ENCODE data around the gene DRGX.

The DRGX gene

GRCh38 chr10:49338604-49339003 lies 57.3 kb downstream of the DRGX start:
- no peak for DNase-seq (ENCODE audit: low spot score)

GRCh38 chr10:49335364-49335972 lies 60.4 kb downstream of the DRGX start:
- no peak for DNase-seq (ENCODE audit: low spot score)

GRCh38 chr10:49334964-49335363 lies 60.9 kb downstream of the DRGX start:
- no peak for DNase-seq (ENCODE audit: low spot score)

GRCh38 chr10:49333192-49333591 lies 62.7 kb downstream of the DRGX start:
- DNase-seq (ENCODE audit: low spot score): no peak

- no peak for DNase-seq (ENCODE audit: low spot score)
Measured at GRCh38 chr10:49332768-49333167, 63.1 kb downstream of the DRGX start.

- DNase-seq (ENCODE audit: low spot score): no peak
Measured at GRCh38 chr10:49332333-49332732, 63.6 kb downstream of the DRGX start.

- DNase-seq (ENCODE audit: low spot score): no peak
Measured at GRCh38 chr10:49331431-49331830, 64.5 kb downstream of the DRGX start.

- no peak for DNase-seq (ENCODE audit: low spot score)
Measured at GRCh38 chr10:49330127-49330665, 65.7 kb downstream of the DRGX start.

- DNase-seq (ENCODE audit: low spot score): no peak
Measured at GRCh38 chr10:49329146-49329505, 66.8 kb downstream of the DRGX start.

- no peak for DNase-seq (ENCODE audit: low spot score)
Measured at GRCh38 chr10:49328401-49329145, 67.3 kb downstream of the DRGX start.

- no peak for DNase-seq (ENCODE audit: low spot score)
Measured at GRCh38 chr10:49327036-49327813, 68.7 kb downstream of the DRGX start.

- no peak for DNase-seq (ENCODE audit: low spot score)
Measured at GRCh38 chr10:49325916-49326783, 69.7 kb downstream of the DRGX start.

GRCh38 chr10:49325131-49325915 lies 70.6 kb downstream of the DRGX start:
- DNase-seq (ENCODE audit: low spot score): no peak

- DNase-seq (ENCODE audit: low spot score): no peak
Measured at GRCh38 chr10:49324711-49325110, 71.2 kb downstream of the DRGX start.

GRCh38 chr10:49323896-49324270 lies 72.0 kb downstream of the DRGX start:
- no peak for DNase-seq (ENCODE audit: low spot score)

- DNase-seq (ENCODE audit: low spot score): no peak
Measured at GRCh38 chr10:49323171-49323895, 72.6 kb downstream of the DRGX start.

- DNase-seq (ENCODE audit: low spot score): no peak
Measured at GRCh38 chr10:49322371-49323170, 73.3 kb downstream of the DRGX start.

GRCh38 chr10:49321021-49321420 lies 74.9 kb downstream of the DRGX start:
- DNase-seq (ENCODE audit: low spot score): no peak

GRCh38 chr10:49320191-49320590 lies 75.7 kb downstream of the DRGX start:
- DNase-seq (ENCODE audit: low spot score): no peak

GRCh38 chr10:49319206-49319605 lies 76.7 kb downstream of the DRGX start:
- no peak for DNase-seq (ENCODE audit: low spot score)
